HepG2 (cell line): ENCODE results near the gene SCAMP3. TPM values are rescaled to one million over a fixed set of nuclear protein-coding genes. Genes with fewer than 3 reads are reported as not detected.
A peak's percentile ranks its signal among the peaks of the same experiment; 100 is the strongest.

Source experiments
- ETS1 ChIP-seq: sonication (generic); formaldehyde crosslinking; IDR thresholded peaks from 2 replicates; pipeline ENCODE4 v1.4.0; 2020; ENCODE audit warnings: missing genetic modification reagents
- FIP1L1 ChIP-seq: fragments of 200-400 bp; formaldehyde crosslinking; IDR thresholded peaks from 2 replicates; pipeline ENCODE4 v1.6.1; 2018; ENCODE audit warnings: low read depth, mild to moderate bottlenecking, low read length, moderate library complexity, borderline replicate concordance; ENCODE audit not compliant: insufficient read depth
- FOXA1 ChIP-seq, 2 experiments: fragments of 450-650 bp in 1 of 2; sonication (generic) in 1 of 2; formaldehyde crosslinking in 1 of 2; IDR thresholded peaks; 2 replicates each; pipeline versions ENCODE4 v1.4.0 to v1.6.1; 2016 to 2020; ENCODE audit warnings: missing genetic modification reagents in 1 of 2
- GMEB1 ChIP-seq: sonication (generic); formaldehyde crosslinking; IDR thresholded peaks from 2 replicates; pipeline ENCODE4 v1.5.1; 2020; ENCODE audit warnings: missing genetic modification reagents, mild to moderate bottlenecking, borderline replicate concordance
- HNF1B ChIP-seq: sonication (generic); formaldehyde crosslinking; IDR thresholded peaks from 2 replicates; pipeline ENCODE4 v1.5.1; 2020; ENCODE audit warnings: mild to moderate bottlenecking, moderate library complexity, missing genetic modification reagents
- HNF4A ChIP-seq: sonication (generic); formaldehyde crosslinking; IDR thresholded peaks from 2 replicates; pipeline ENCODE4 v1.4.0; 2020; ENCODE audit warnings: missing genetic modification reagents
- HOXA9 ChIP-seq: sonication (generic); formaldehyde crosslinking; IDR thresholded peaks from 2 replicates; pipeline ENCODE4 v1.8.1; 2022; ENCODE audit warnings: missing genetic modification reagents, mild to moderate bottlenecking, moderate library complexity, borderline replicate concordance
- MIXL1 ChIP-seq: IDR thresholded peaks from 2 replicates; pipeline ENCODE4 v1.6.1; 2016
- NONO ChIP-seq, 2 experiments: fragments of 450-650 bp in 1 of 2; sonication (generic) in 1 of 2; formaldehyde crosslinking in 1 of 2; IDR thresholded peaks in 1 of 2; conservative IDR thresholded peaks in 1 of 2; 2 replicates each; pipeline versions ENCODE4 v1.6.1 to v1.8.0; 2017 to 2022; ENCODE audit warnings: mild to moderate bottlenecking in 1 of 2, missing genetic modification reagents in 1 of 2, moderate library complexity in 1 of 2
- POLR2AphosphoS5 ChIP-seq: IDR thresholded peaks from 2 replicates; pipeline ENCODE4 v1.6.1; 2012; ENCODE audit warnings: low read depth, low read length
- SRSF9 ChIP-seq: fragments of 200-400 bp; formaldehyde crosslinking; IDR thresholded peaks from 2 replicates; pipeline ENCODE4 v1.6.1; 2018; ENCODE audit warnings: borderline replicate concordance, mild to moderate bottlenecking, low read depth, low read length; ENCODE audit not compliant: insufficient read depth, poor library complexity, severe bottlenecking
- SUZ12 ChIP-seq: fragments of 150-350 bp; IDR thresholded peaks from 2 replicates; pipeline ENCODE4 v1.6.1; 2014; ENCODE audit warnings: low read depth, low read length
- TAF15 ChIP-seq: fragments of 200-400 bp; formaldehyde crosslinking; IDR thresholded peaks from one replicate; pipeline ENCODE4 v1.6.1; 2018; ENCODE audit warnings: mild to moderate bottlenecking, low read depth, low read length; ENCODE audit not compliant: poor library complexity, severe bottlenecking
- U2AF1 ChIP-seq: fragments of 200-400 bp; formaldehyde crosslinking; optimal IDR thresholded peaks from 2 replicates; pipeline ENCODE3; 2017; ENCODE audit warnings: mild to moderate bottlenecking, low read depth, low read length
- ZBTB44 ChIP-seq: sonication (generic); formaldehyde crosslinking; IDR thresholded peaks from 2 replicates; pipeline ENCODE4 v1.4.0; 2020; ENCODE audit warnings: missing genetic modification reagents
- ZFP62 ChIP-seq: sonication (generic); formaldehyde crosslinking; IDR thresholded peaks from 2 replicates; pipeline ENCODE4 v1.4.0; 2020; ENCODE audit warnings: missing genetic modification reagents
- ZFX ChIP-seq: sonication (generic); formaldehyde crosslinking; IDR thresholded peaks from 2 replicates; pipeline ENCODE4 v1.4.0; 2020; ENCODE audit warnings: mild to moderate bottlenecking, low read depth, missing genetic modification reagents, moderate library complexity
- ZNF335 ChIP-seq: sonication (generic); formaldehyde crosslinking; IDR thresholded peaks from 2 replicates; pipeline ENCODE4 v1.4.0; 2020; ENCODE audit warnings: missing genetic modification reagents
- ZNF337 ChIP-seq: sonication (generic); formaldehyde crosslinking; IDR thresholded peaks from 2 replicates; pipeline ENCODE4 v1.5.1; 2020; ENCODE audit warnings: missing genetic modification reagents, low read depth, mild to moderate bottlenecking, borderline replicate concordance
- ZNF33A ChIP-seq: sonication (generic); formaldehyde crosslinking; IDR thresholded peaks from 2 replicates; pipeline ENCODE4 v1.5.1; 2020; ENCODE audit warnings: missing genetic modification reagents, mild to moderate bottlenecking, moderate library complexity, borderline replicate concordance
- ZNF446 ChIP-seq: sonication (generic); formaldehyde crosslinking; IDR thresholded peaks from 2 replicates; pipeline ENCODE4 v1.5.0; 2020; ENCODE audit warnings: mild to moderate bottlenecking, missing genetic modification reagents
- ZNF709 ChIP-seq: sonication (generic); formaldehyde crosslinking; IDR thresholded peaks from 2 replicates; pipeline ENCODE4 v1.5.0; 2020; ENCODE audit warnings: mild to moderate bottlenecking, missing genetic modification reagents
- ZSCAN9 ChIP-seq: IDR thresholded peaks from 2 replicates; pipeline ENCODE4 v1.6.1; 2016; ENCODE audit warnings: borderline replicate concordance
- polyA plus RNA-seq, 8 experiments: library from polyadenylated mRNA; depleted of rRNA in 3 of 8; stranded (reverse) in 7 of 8; unstranded in 1 of 8; fragments of >200 nt; fragmentation: Illumina TruSeq in 4 of 8; extraction: Trizol in 4 of 8; gene quantifications; 2 replicates each; pipeline versions ENCODE4 v1.2.1 to v1.2.3, GENCODE V29; 2011 to 2016; ENCODE audit warnings: low read depth in 4 of 8, missing spikeins in 1 of 8, mixed read lengths in 1 of 8; ENCODE audit not compliant: insufficient read depth in 1 of 8
- total RNA-seq, 5 experiments: library from RNA; depleted of rRNA; stranded (reverse); fragments of >200 nt; fragmentation: Illumina TruSeq; extraction: Trizol; gene quantifications; 2 replicates each; pipeline ENCODE4 v1.2.3, GENCODE V29; 2016; ENCODE audit warnings: low read depth in 1 of 5

SCAMP3 gene
- total and polyA plus RNA-seq, 2 of the 13 experiments (the other 11 are each of a cell fraction or from before 2014, with no cell fraction given) = 46.8 to 83.3 TPM

- TF ChIP-seq FOXA1 (IDR thresholded peaks at IDR 0.05) (no peak), FOXA1 (CRISPR knock-in tag; IDR thresholded peaks at IDR 0.05) (0 out of 2 replicates have a peak, but pooled peaks have one; percentile 10), ZNF709 (CRISPR knock-in tag) (0 out of 2 replicates have a peak, but pooled peaks have one; percentile 68), ZSCAN9 (CRISPR knock-in tag) (peak; percentile 73; the same call in 1 of the 2 replicates), POLR2AphosphoS5 (peak; percentile 90), SUZ12 (no peak), MIXL1 (peak; percentile 89), TAF15 (no peak), U2AF1 (no peak), ZNF33A (peak; percentile 94), ZNF446 (CRISPR knock-in tag) (no peak), ZBTB44 (CRISPR knock-in tag) (no peak), ZFP62 (CRISPR knock-in tag) (no peak), HNF1B (CRISPR knock-in tag) (peak; percentile 99), ZFX (peak; percentile 99), GMEB1 (CRISPR knock-in tag) (peak; percentile 60; the same call in 1 of the 2 replicates), ETS1 (CRISPR knock-in tag) (no peak), FIP1L1 (no peak), HOXA9 (CRISPR knock-in tag) (no peak), SRSF9 (no peak), ZNF337 (peak; percentile 97; the same call in 1 of the 2 replicates), ZNF335 (no peak), HNF4A (peak; percentile 98), NONO (IDR thresholded peaks at IDR 0.05) (no peak), NONO (CRISPR knock-in tag; conservative IDR thresholded peaks at IDR 0.05) (peak; percentile 80)
Observed at GRCh38 chr1:155300553-155301329, 38.6 kb upstream of the SCAMP3 start (continued).
